ENCODE data around the gene CRP. TPM values are rescaled to one million over a fixed set of nuclear protein-coding genes. Genes with fewer than 3 reads are reported as not detected.
"Not testable (repeated sequence)": the region's sequence is repeated elsewhere in the genome, so short reads cannot be mapped to it uniquely, and the experiment has no call there.

The CRP gene
- total RNA-seq: not detected

DNA sequence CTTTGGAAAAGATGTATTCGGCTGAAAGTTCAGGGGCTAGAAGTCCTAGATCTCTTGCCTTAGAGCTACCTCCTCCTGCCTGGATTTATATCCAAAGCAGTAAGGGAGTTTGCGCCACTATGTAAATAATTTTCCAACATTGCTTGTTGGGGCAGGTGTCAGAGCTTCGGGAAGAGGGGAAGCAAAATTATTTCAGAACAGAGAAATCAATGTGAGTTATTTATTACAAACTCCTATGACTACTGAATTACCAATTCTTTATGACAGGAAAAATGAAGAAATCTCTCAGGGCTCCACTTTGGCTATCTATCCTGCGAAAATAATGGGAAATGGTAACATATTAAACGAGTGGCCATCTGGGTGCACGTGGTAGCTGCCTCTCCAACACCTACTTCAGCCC, at the start of gene CRP:
Gene CRP, minus strand, starts transcription at position 61 of the 400 bp plus-strand sequence. CDS start 104 bp downstream, outside the sequence.
- Mint-ChIP-seq H3K27me3 (no peaks in the 10 kb centered on the region), H3K27ac (no peak within 1 kb of the TSS), H3K4me3 (no peak within 1 kb of the TSS), H3K9me3 (peaks cover 2% of the 10 kb centered on the region), H3K36me3 (no peaks in the 10 kb centered on the region), H3K4me1 (no peaks in the 10 kb centered on the region)
- ATAC-seq (ENCODE audit: low read depth): no peak
- POLR2A ChIA-PET: no interaction called here
- no peak for DNase-seq

GRCh38 chr1:159763686-159764085, 49.3 kb upstream of the CRP start:
- H3K4me3 Mint-ChIP-seq: no peak overlapping the region
- DNase-seq (no peak), ATAC-seq (ENCODE audit: low read depth) (no peak)
- POLR2A ChIA-PET: no interaction called here
- H3K36me3 Mint-ChIP-seq: no peaks in the 10 kb centered on the region
- no peak overlapping the region for H3K27ac Mint-ChIP-seq
- H3K4me1 Mint-ChIP-seq: no peaks in the 10 kb centered on the region
- peaks cover 10% of the 10 kb centered on the region for H3K27me3 Mint-ChIP-seq
- no peaks in the 10 kb centered on the region for H3K9me3 Mint-ChIP-seq

DNA sequence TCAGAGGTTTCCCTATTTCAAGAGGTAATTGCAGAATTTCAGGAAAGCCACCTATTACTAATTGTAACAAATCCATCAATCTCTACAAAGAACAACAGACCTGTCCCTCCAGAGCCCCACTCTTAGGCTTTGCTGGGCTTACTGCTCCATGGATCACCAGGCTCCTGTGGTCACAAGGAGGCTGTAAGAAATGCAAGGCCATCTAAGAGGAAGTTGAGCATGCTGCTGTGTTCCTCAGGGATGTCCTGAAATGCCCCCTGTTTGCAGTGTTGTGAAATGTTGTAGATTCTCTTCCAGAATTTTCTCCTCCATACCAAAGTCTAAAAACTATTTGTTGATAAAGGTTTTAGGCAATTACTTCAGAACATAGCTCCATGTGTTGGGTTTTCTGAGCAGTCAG, 42.0 kb upstream of the CRP start:
- Mint-ChIP-seq H3K4me3 (no peak overlapping the region), H3K27me3 (peaks cover 2% of the 10 kb centered on the region), H3K4me1 (no peaks in the 10 kb centered on the region), H3K9me3 (no peaks in the 10 kb centered on the region), H3K27ac (no peak overlapping the region), H3K36me3 (no peaks in the 10 kb centered on the region)
- DNase-seq (no peak), ATAC-seq (ENCODE audit: low read depth) (no peak)
- POLR2A ChIA-PET: no interaction called here

DNA sequence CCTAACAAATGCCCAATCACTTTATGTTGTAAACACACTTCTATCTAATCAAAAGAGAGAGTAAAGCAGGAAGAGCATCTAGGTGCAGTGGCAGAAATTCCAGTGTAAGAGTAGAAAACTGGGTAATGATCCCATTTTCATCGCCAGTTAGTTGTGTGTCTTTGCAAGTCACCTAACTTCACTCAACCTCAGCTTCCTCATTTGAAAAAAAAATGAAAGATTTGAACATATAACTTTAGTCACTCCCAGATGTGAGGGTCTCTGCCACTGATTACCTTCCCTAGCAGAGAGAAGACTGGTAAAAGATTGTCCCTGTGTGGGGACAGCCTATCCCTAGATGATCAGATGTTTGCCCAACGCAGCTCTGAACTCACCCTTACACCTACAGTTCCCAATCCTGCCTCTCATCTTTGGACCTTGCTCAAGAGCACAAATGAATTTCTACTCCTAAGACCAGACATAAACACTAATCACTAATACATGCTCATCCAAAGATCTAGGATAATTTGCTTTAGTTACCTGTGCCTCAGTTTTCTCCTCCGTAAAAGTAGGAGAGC, 41.1 kb upstream of the CRP start:
- no peaks in the 10 kb centered on the region for H3K9me3 Mint-ChIP-seq

GRCh38 chr1:159753386-159753785, 39.0 kb upstream of the CRP start:
- Mint-ChIP-seq H3K4me3 (no peak overlapping the region), H3K27ac (no peak overlapping the region), H3K9me3 (no peaks in the 10 kb centered on the region), H3K27me3 (peaks cover 2% of the 10 kb centered on the region), H3K4me1 (no peaks in the 10 kb centered on the region), H3K36me3 (no peaks in the 10 kb centered on the region)
- ATAC-seq (ENCODE audit: low read depth) (no peak), DNase-seq (no peak)
- POLR2A ChIA-PET: no interaction called here

More for the DNA sequence above, 41.1 kb upstream of the CRP start:
- no peak overlapping the region for H3K4me3 Mint-ChIP-seq
- no peaks in the 10 kb centered on the region for H3K4me1 Mint-ChIP-seq
- ATAC-seq (ENCODE audit: low read depth) (no peak), DNase-seq (no peak)
- no peaks in the 10 kb centered on the region for H3K36me3 Mint-ChIP-seq
- POLR2A ChIA-PET: no interaction called here
- H3K27me3 Mint-ChIP-seq: peaks cover 2% of the 10 kb centered on the region
- no peak overlapping the region for H3K27ac Mint-ChIP-seq

DNA sequence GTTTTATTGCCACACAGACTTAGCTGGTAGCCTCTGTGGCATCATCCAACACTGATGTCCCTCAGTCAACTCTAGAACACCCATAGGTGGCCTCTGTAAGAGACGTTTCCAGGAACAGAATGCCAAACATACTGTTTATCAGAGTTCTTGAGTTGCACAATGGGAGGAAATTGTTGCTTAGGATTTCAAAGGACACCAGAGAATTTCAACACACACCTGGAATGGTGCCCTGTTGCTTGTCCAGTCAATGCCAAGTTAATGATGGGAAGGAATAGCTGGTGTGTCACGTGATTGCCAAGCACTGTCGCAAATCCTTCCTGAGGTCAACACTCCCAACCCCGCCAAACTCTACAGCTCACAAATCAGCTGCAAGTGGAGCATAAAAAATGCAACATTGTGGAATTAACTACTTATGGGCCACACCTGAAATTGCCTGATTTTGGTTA, 37.8 kb upstream of the CRP start:
- H3K4me3 Mint-ChIP-seq: no peak overlapping the region
- no peak overlapping the region for H3K27ac Mint-ChIP-seq
- H3K27me3 Mint-ChIP-seq: peaks cover 2% of the 10 kb centered on the region
- no peaks in the 10 kb centered on the region for H3K36me3 Mint-ChIP-seq
- no peaks in the 10 kb centered on the region for H3K9me3 Mint-ChIP-seq
- no peaks in the 10 kb centered on the region for H3K4me1 Mint-ChIP-seq
- no peak for DNase-seq
- POLR2A ChIA-PET: no interaction called here
- no peak for ATAC-seq (ENCODE audit: low read depth)

DNA sequence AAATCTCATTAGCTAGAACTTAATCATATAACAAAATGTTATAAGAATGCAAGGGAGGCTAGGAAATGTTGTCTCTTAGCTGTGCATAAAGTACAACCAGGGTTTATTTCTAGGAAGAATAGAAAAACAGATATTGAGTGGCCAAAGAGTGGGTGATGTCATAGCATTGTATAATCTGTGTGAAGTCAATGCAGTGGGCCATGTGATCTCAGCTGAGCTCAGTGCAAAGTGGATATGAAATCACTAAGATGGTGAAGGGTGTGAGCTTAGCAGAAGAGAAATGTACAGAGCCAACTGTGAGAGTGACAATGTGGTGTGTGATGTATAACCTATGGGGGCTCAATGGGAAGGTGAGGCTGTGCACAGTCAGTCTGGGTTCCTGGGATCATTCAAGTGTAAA, 36.6 kb upstream of the CRP start:
- no peak overlapping the region for H3K4me3 Mint-ChIP-seq
- peaks cover 2% of the 10 kb centered on the region for H3K27me3 Mint-ChIP-seq
- POLR2A ChIA-PET: no interaction called here
- H3K9me3 Mint-ChIP-seq: no peaks in the 10 kb centered on the region
- ATAC-seq (ENCODE audit: low read depth) (no peak), DNase-seq (no peak)
- no peaks in the 10 kb centered on the region for H3K36me3 Mint-ChIP-seq
- H3K27ac Mint-ChIP-seq: no peak overlapping the region
- no peaks in the 10 kb centered on the region for H3K4me1 Mint-ChIP-seq

DNA sequence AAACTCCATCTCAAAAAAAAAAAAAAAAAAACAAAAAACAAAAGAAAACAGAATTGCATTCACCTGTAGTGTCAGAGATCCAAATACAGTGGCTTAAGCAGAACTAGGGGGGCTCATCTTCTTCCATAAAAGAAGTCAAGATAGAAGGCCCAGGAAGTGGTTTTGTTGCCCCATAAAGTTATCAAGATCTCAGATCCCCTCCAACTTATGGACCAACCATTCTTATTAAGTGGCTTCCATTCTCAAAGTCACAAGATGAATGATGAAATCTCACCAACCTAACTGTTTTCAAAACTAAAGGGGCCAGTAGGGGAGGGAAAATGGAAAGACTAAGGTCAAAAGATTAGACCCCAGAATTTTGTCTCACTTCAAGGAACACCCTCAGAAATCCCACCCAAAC, 36.2 kb upstream of the CRP start:
- POLR2A ChIA-PET: no interaction called here
- no peaks in the 10 kb centered on the region for H3K36me3 Mint-ChIP-seq
- H3K9me3 Mint-ChIP-seq: no peaks in the 10 kb centered on the region
- no peak overlapping the region for H3K4me3 Mint-ChIP-seq
- no peak overlapping the region for H3K27ac Mint-ChIP-seq
- ATAC-seq (ENCODE audit: low read depth): no peak
- no peaks in the 10 kb centered on the region for H3K4me1 Mint-ChIP-seq
- no peak for DNase-seq
- peaks cover 2% of the 10 kb centered on the region for H3K27me3 Mint-ChIP-seq

GRCh38 chr1:159749630-159750029, 35.2 kb upstream of the CRP start:
- ATAC-seq (ENCODE audit: low read depth): no peak
- POLR2A ChIA-PET: no interaction called here
- no peaks in the 10 kb centered on the region for H3K36me3 Mint-ChIP-seq
- DNase-seq: no peak
- peaks cover 2% of the 10 kb centered on the region for H3K27me3 Mint-ChIP-seq
- no peak overlapping the region for H3K27ac Mint-ChIP-seq
- no peaks in the 10 kb centered on the region for H3K4me1 Mint-ChIP-seq
- no peaks in the 10 kb centered on the region for H3K9me3 Mint-ChIP-seq
- no peak overlapping the region for H3K4me3 Mint-ChIP-seq

DNA sequence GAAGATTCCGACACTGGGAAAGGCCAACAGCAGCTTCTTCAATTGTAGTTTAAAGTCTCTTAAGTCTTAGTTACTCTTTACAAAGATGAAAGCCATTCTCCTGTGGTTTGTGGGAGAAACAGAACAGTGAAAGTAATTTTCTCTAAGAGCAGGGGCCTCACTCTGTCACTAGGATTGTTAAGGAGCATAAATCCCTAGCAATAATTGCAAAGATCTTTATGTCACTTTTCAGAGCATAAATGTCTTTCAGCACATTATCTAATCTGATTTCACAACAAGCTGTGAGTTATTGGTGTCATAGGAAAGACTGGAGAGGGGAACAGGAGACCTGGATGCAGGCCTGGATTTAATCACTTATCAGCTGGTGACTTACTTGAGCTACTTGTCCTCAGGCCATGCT, 34.0 kb upstream of the CRP start:
- Mint-ChIP-seq H3K36me3 (no peaks in the 10 kb centered on the region), H3K4me1 (no peaks in the 10 kb centered on the region), H3K9me3 (no peaks in the 10 kb centered on the region), H3K27ac (no peak overlapping the region), H3K27me3 (peaks cover under 1% of the 10 kb centered on the region), H3K4me3 (no peak overlapping the region)
- ATAC-seq (ENCODE audit: low read depth) (no peak), DNase-seq (no peak)
- POLR2A ChIA-PET: no interaction called here

DNA sequence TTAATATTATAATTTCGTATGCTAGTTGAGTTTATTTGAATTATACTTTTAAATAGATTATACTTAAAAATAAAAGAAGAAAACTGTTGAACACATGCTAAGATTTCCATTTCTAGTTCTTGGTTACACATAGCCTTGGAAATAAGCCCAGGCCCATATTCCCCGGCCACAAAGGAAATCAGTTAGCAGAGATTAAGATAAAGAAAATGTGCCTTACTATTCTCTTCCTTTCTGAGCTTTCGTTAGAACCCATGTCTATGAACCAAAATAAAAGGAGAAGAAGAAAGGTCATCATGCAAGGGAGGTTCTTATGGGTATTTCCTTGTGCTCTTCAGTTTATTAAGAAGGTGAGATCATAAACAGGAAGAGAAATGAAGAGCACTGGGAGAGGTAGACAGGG, 32.3 kb upstream of the CRP start:
- no peaks in the 10 kb centered on the region for H3K4me1 Mint-ChIP-seq
- DNase-seq (no peak), ATAC-seq (ENCODE audit: low read depth) (no peak)
- no peak overlapping the region for H3K4me3 Mint-ChIP-seq
- H3K9me3 Mint-ChIP-seq: peaks cover 3% of the 10 kb centered on the region
- no peaks in the 10 kb centered on the region for H3K36me3 Mint-ChIP-seq
- POLR2A ChIA-PET: no interaction called here
- H3K27ac Mint-ChIP-seq: no peak overlapping the region
- H3K27me3 Mint-ChIP-seq: no peaks in the 10 kb centered on the region

- POLR2A ChIA-PET: no interaction called here
- H3K9me3 Mint-ChIP-seq: peaks cover 3% of the 10 kb centered on the region
- H3K4me1 Mint-ChIP-seq: no peaks in the 10 kb centered on the region
- no peak overlapping the region for H3K4me3 Mint-ChIP-seq
- ATAC-seq (ENCODE audit: low read depth) (no peak), DNase-seq (no peak)
- H3K36me3 Mint-ChIP-seq: no peaks in the 10 kb centered on the region
- peaks cover 3% of the 10 kb centered on the region for H3K27me3 Mint-ChIP-seq
- H3K27ac Mint-ChIP-seq: no peak overlapping the region
Measured at GRCh38 chr1:159743651-159744410, 29.4 kb upstream of the CRP start.

DNA sequence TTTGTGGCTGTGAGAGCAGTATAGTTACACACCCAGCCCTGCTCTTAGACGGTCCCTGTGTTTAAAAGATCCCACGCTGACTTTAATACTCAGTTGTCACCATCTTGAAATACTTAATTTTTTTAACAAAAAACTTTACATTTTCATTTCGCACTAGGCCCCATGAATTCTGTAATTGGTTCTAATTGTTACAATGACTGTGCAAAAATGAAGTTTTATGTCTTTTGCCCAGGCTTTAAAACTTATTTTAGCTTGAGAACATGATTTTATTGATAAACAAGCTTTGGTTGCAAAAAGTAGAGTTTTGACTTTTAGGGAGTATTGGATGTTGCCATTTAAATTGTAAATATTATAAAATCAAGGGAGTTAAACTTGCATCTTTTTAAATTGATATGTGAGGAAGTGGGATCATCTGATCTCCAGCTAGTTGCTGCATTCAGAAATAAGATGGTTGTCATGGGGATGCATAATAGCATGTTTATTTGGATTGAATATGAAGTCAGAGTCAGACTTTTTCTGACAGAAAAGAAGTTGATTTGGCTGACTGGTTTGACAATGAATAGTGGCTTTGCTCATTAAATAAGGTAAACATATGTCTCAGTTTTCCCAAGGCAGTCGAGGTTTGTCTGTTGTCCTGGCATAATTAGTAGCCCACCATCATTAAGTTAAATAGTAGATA, 23.0 kb upstream of the CRP start:
- Mint-ChIP-seq H3K4me3 (no peak overlapping the region), H3K27ac (no peak overlapping the region), H3K9me3 (peaks cover 3% of the 10 kb centered on the region), H3K27me3 (peaks cover 8% of the 10 kb centered on the region), H3K36me3 (no peaks in the 10 kb centered on the region), H3K4me1 (no peaks in the 10 kb centered on the region)
- DNase-seq (no peak), ATAC-seq (ENCODE audit: low read depth) (no peak)
- POLR2A ChIA-PET: no interaction called here

DNA sequence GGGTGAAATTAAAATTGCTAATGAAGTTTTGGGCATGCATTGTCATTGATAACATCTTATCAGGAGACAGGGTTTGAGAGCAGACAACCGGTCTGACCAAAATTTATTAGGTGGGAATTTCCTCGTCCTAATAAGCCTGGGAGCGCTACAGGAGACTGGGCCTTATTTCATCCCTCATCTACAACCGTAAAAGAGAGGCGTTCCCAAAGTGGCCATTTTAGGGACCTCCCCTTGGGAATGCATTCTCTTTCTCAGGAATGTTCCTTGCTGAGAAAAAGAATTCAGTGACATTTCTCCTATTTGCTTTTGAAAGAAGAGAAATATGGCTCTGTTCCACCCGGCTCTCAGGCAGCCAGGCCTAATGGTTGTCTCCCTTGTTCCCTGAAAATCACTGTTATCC, 8.8 kb upstream of the CRP start:
- H3K27me3 Mint-ChIP-seq; H3K4me3 Mint-ChIP-seq; DNase-seq; ATAC-seq (ENCODE audit: low read depth); H3K36me3 Mint-ChIP-seq; H3K4me1 Mint-ChIP-seq; POLR2A ChIA-PET; H3K27ac Mint-ChIP-seq: not testable (repeated sequence)
- peaks cover 12% of the 10 kb centered on the region for H3K9me3 Mint-ChIP-seq

Data from activated naive CD8-positive, alpha-beta T cell treated with anti-CD3 and anti-CD28 coated beads, Interleukin-2, amount 10 ng/mL, durations not matched to agents 7 days and 5 days (primary cell).